Dedifferentiated amniotic fluid mesenchymal stem cell (primary cell): ENCODE data around the gene FLYWCH1.
A peak's percentile ranks its signal among the peaks of the same experiment; 100 is the strongest.

Source experiments
- DNase-seq: peaks from one replicate; pipeline ENCODE4 v3.0.0-alpha.2; 2016; ENCODE audit errors: extremely low spot score

The FLYWCH1 gene

GRCh38 chr16:2911638-2912329 lies at the start of gene FLYWCH1:
FLYWCH1 (plus strand) TSS chr16:2911931; CDS start chr16:2929686, 17,755 bp downstream.
- peak; percentile 98 for DNase-seq

GRCh38 chr16:2865651-2866050 lies 46.1 kb upstream of the FLYWCH1 start:
- DNase-seq = no peak

- no peak for DNase-seq
These were observed 45.3 kb upstream of the FLYWCH1 start for GRCh38 chr16:2866431-2866830.

GRCh38 chr16:2867661-2867986 lies 44.1 kb upstream of the FLYWCH1 start:
- no peak for DNase-seq

GRCh38 chr16:2867987-2868789 lies 43.5 kb upstream of the FLYWCH1 start:
- peak; percentile 91 for DNase-seq

- no peak for DNase-seq
These were observed 39.8 kb upstream of the FLYWCH1 start for GRCh38 chr16:2871926-2872325.

GRCh38 chr16:2874032-2874911 lies 37.5 kb upstream of the FLYWCH1 start:
- DNase-seq = no peak

GRCh38 chr16:2874912-2875362 lies 36.8 kb upstream of the FLYWCH1 start:
- DNase-seq = peak; percentile 46

- no peak for DNase-seq
These were observed 31.8 kb upstream of the FLYWCH1 start for GRCh38 chr16:2879854-2880508.

GRCh38 chr16:2881783-2882649 lies 29.7 kb upstream of the FLYWCH1 start:
- DNase-seq = no peak

GRCh38 chr16:2882650-2883457 lies 28.9 kb upstream of the FLYWCH1 start, which contains the start of gene FLYWCH2:
FLYWCH2 (plus strand) TSS chr16:2883215; CDS start chr16:2896450, 13,235 bp downstream.
- DNase-seq = peak; percentile 99

GRCh38 chr16:2883458-2883908 lies 28.2 kb upstream of the FLYWCH1 start:
- DNase-seq = no peak

GRCh38 chr16:2884041-2884451 lies 27.7 kb upstream of the FLYWCH1 start:
- DNase-seq = no peak

GRCh38 chr16:2894231-2894630 lies 17.5 kb upstream of the FLYWCH1 start:
- DNase-seq = no peak

GRCh38 chr16:2895813-2896212 lies 15.9 kb upstream of the FLYWCH1 start:
- no peak for DNase-seq

- no peak for DNase-seq
These were observed 15.2 kb upstream of the FLYWCH1 start for GRCh38 chr16:2896480-2897010.

GRCh38 chr16:2897110-2897509 lies 14.6 kb upstream of the FLYWCH1 start:
- no peak for DNase-seq

- no peak for DNase-seq
These were observed 12.7 kb upstream of the FLYWCH1 start for GRCh38 chr16:2898831-2899563.
